GM12878 (cell line): ENCODE results near the gene SORT1. TPM values are rescaled to one million over a fixed set of nuclear protein-coding genes. Genes with fewer than 3 reads are reported as not detected.
A peak's percentile ranks its signal among the peaks of the same experiment; 100 is the strongest.

ENCODE experiments used
- ATAC-seq: fragments of 200-7000 bp; cut with Tn5 transposase; 3 replicates; pipeline ENCODE4 v1.9.1; 2020; ENCODE audit warnings: mild to moderate bottlenecking, moderate library complexity
- BruUV-seq: library from RNA; stranded (reverse); fragments of 400-500 nt; replicated peaks from 2 replicates; lab custom pipeline; 2021; lab: Mats Ljungman, UMichigan
- CTCF ChIA-PET: fragments of 300-600 bp; sonication (Branson Sonifier 250); formaldehyde crosslinking; extraction: SDS; loops from one replicate; lab custom pipeline; 2021; ENCODE audit warnings: inconsistent platforms; lab: Yijun Ruan, JAX
- POLR2A ChIA-PET: fragments of 350-600 bp; formaldehyde crosslinking; extraction: SDS; loops from one replicate; lab custom pipeline; 2021; ENCODE audit warnings: inconsistent platforms; lab: Charles Lee
- RAD21 ChIA-PET: fragments of 300-600 bp; sonication (Branson Sonifier 250); formaldehyde crosslinking; loops from one replicate; lab custom pipeline; 2023; ENCODE audit warnings: antibody characterized with exemption; ENCODE audit not compliant: unreplicated experiment; lab: Charles Lee
- SMC1A ChIA-PET: fragments of 300-600 bp; sonication (Branson Sonifier 250); formaldehyde crosslinking; loops from one replicate; lab custom pipeline; 2023; ENCODE audit not compliant: unreplicated experiment, uncharacterized antibody; lab: Charles Lee
- DNase-seq: peaks from one replicate; pipeline ENCODE4 v3.0.0-alpha.2; 2011; ENCODE audit warnings: low read depth, low spot score
- FAIRE-seq: peaks from 3 replicates; lab custom pipeline; 2011; peaks lifted over from hg19 to GRCh38; lab: Jason Lieb, UNC
- H2AFZ ChIP-seq: 2 replicates; pipeline ENCODE4 v1.6.0; 2011; ENCODE audit warnings: low read depth, low read length, control low read depth; ENCODE audit not compliant: control insufficient read depth
- H3K27ac ChIP-seq: 2 replicates; pipeline ENCODE4 v1.5.1; 2011; ENCODE audit warnings: control low read depth; ENCODE audit not compliant: control insufficient read depth, insufficient read depth
- H3K27me3 ChIP-seq, 2 experiments: replicated peaks in 1 of 2; 2 replicates each; pipeline versions ENCODE4 v1.6.0 to v1.6.1; 2011; ENCODE audit warnings: low read length in 1 of 2; ENCODE audit not compliant: control insufficient read depth in 2 of 2, insufficient read depth in 2 of 2
- H3K36me3 ChIP-seq, 2 experiments: 2 replicates each; pipeline ENCODE4 v1.5.1; 2011; ENCODE audit warnings: low read length in 1 of 2; ENCODE audit not compliant: control insufficient read depth in 2 of 2, insufficient read depth in 2 of 2
- H3K4me1 ChIP-seq: 2 replicates; pipeline ENCODE4 v1.6.1; 2011; ENCODE audit warnings: mild to moderate bottlenecking, low read length, moderate library complexity, mixed read lengths; ENCODE audit not compliant: control insufficient read depth, insufficient read depth
- H3K4me2 ChIP-seq: 2 replicates; pipeline ENCODE4 v1.6.0; 2011; ENCODE audit warnings: control low read depth; ENCODE audit not compliant: control insufficient read depth, insufficient read depth
- H3K4me3 ChIP-seq: fragments of 200-600 bp; sonication (generic); 2 replicates; pipeline ENCODE4 v1.5.1; 2016
- H3K79me2 ChIP-seq: 2 replicates; pipeline ENCODE4 v1.6.0; 2011; ENCODE audit warnings: low read length; ENCODE audit not compliant: control insufficient read depth, insufficient read depth
- H3K9ac ChIP-seq: 2 replicates; pipeline ENCODE4 v1.8.0; 2011; ENCODE audit warnings: low read length, control low read depth, mixed read lengths; ENCODE audit not compliant: control insufficient read depth, insufficient read depth
- H3K9me3 ChIP-seq: replicated peaks from 3 replicates; pipeline ENCODE4 v1.5.1; 2011; ENCODE audit warnings: mild to moderate bottlenecking, low read length; ENCODE audit not compliant: control insufficient read depth, insufficient read depth
- H4K20me1 ChIP-seq: 2 replicates; pipeline ENCODE4 v1.6.0; 2011; ENCODE audit not compliant: control insufficient read depth, insufficient read depth
- BCL11A ChIP-seq: IDR thresholded peaks from 2 replicates; pipeline ENCODE4 v1.6.1; 2011; ENCODE audit warnings: low read depth, low read length
- BHLHE40 ChIP-seq, 2 experiments: fragments of 450-650 bp in 1 of 2; IDR thresholded peaks; 2 replicates each; pipeline ENCODE4 v1.6.1; 2011 to 2017; ENCODE audit warnings: low read depth in 2 of 2, borderline replicate concordance in 1 of 2, improper control_type of control experiment in 1 of 2, low read length in 1 of 2, mild to moderate bottlenecking in 1 of 2
- CEBPZ ChIP-seq: fragments of 150-350 bp; IDR thresholded peaks from 2 replicates; pipeline ENCODE4 v1.6.1; 2016; ENCODE audit warnings: low read depth, low read length
- FOXK2 ChIP-seq: fragments of 450-650 bp; IDR thresholded peaks from 2 replicates; pipeline ENCODE4 v1.6.1; 2017; ENCODE audit warnings: mild to moderate bottlenecking, moderate library complexity
- JUNB ChIP-seq: IDR thresholded peaks from 2 replicates; pipeline ENCODE4 v1.6.1; 2016; ENCODE audit warnings: antibody characterized with exemption, mild to moderate bottlenecking
- SMAD1 ChIP-seq: fragments of 450-650 bp; IDR thresholded peaks from 2 replicates; pipeline ENCODE4 v1.6.1; 2018; ENCODE audit warnings: mild to moderate bottlenecking, low read depth; ENCODE audit not compliant: partially characterized antibody
- SMAD5 ChIP-seq: IDR thresholded peaks from 2 replicates; pipeline ENCODE4 v1.6.1; 2016; ENCODE audit warnings: antibody characterized with exemption, low read depth
- SMARCA5 ChIP-seq: fragments of 450-650 bp; IDR thresholded peaks from 2 replicates; pipeline ENCODE4 v1.6.1; 2017; ENCODE audit warnings: mild to moderate bottlenecking
- SRF ChIP-seq, 2 experiments: IDR thresholded peaks; 2 replicates each; pipeline ENCODE4 v1.6.1; 2011; ENCODE audit warnings: low read depth in 2 of 2, low read length in 2 of 2, mild to moderate bottlenecking in 1 of 2, moderate library complexity in 1 of 2
- WGBS: methylation state at CpG from one replicate; pipeline ENCODE4 v1.1.6; 2016; ENCODE audit warnings: low lambda C conversion rate; ENCODE audit not compliant: insufficient replicate concordance, insufficient coverage; ENCODE audit errors: missing lambda C conversion rate; 5-methylcytosine and 5-hydroxymethylcytosine counted together
- in situ Hi-C: fragments of 300-500 bp; cut with MboI; formaldehyde crosslinking; loops from 9 replicates; pipeline ENCODE4 v1.14.3; 2018; ENCODE audit warnings: mixed read lengths
- intact Hi-C: fragments of 100-400 bp; cut with micrococcal nuclease; formaldehyde crosslinking; loops from one replicate; pipeline ENCODE4 v1.14.2; 2022; ENCODE audit not compliant: unreplicated experiment
- polyA plus RNA-seq, 11 experiments: library from polyadenylated mRNA; depleted of rRNA in 4 of 11; unstranded in 6 of 11; stranded (reverse) in 5 of 11; fragments of >200 nt; fragmentation: Nextera tagmentation in 4 of 11; fragmentation: Illumina TruSeq in 1 of 11; extraction: Ambion mirVana in 4 of 11; extraction: Trizol in 1 of 11; gene quantifications; 1 replicate in 1 of 11; 2 replicates in 10 of 11; pipeline versions ENCODE4 v1.2.1 to v1.2.3, GENCODE V29; 2011 to 2016; ENCODE audit warnings: inconsistent platforms in 2 of 11, missing spikeins in 2 of 11, low read depth in 1 of 11
- total RNA-seq, 4 experiments: library from RNA; depleted of rRNA in 3 of 4; stranded (reverse); fragments of >200 nt in 3 of 4; fragmentation: Illumina TruSeq in 1 of 4; extraction: Trizol in 1 of 4; gene quantifications; 2 replicates each; pipeline versions ENCODE4 v1.2.1 to v1.2.3, GENCODE V29; 2013 to 2021

The SORT1 gene
- total and polyA plus RNA-seq, 10 of the 15 experiments (the other 5 are each of a cell fraction or from before 2014, with no cell fraction given) = 0.06 to 1.9 (median 0.33) TPM; not detected in 1

GRCh38 chr1:109433322-109433721 lies 35.6 kb upstream of the SORT1 start:
- SMC1A ChIA-PET = no interaction called here
- POLR2A ChIA-PET = no interaction called here
- FAIRE-seq = no peak
- H3K4me3 ChIP-seq = no peak overlapping the region
- BruUV-seq = no TSS peak
- in situ Hi-C loops (no loop called here), intact Hi-C loops (no loop called here)
- peaks cover 2% of the 10 kb centered on the region; the same call in 2 of the 3 replicates for H3K9me3 ChIP-seq
- TF ChIP-seq SMAD1 (no peak), BHLHE40 (IDR thresholded peaks at IDR 0.05; ENCODE audit: borderline replicate concordance in 1 of 2, low read depth in 2 of 2, low read length in 1 of 2) (peak in 1 of 2 experiments; percentile 21; a peak in 1 of 4 replicates)
- no peak for DNase-seq
- H2AFZ ChIP-seq = no peak overlapping the region
- no peak overlapping the region for H3K27ac ChIP-seq
- H3K4me2 ChIP-seq = no peak overlapping the region
- no peak for ATAC-seq
- WGBS = 95% methylated on average over 1 of the region's 1 CpG
- no peaks in the 10 kb centered on the region for H3K79me2 ChIP-seq
- no peak overlapping the region for H3K9ac ChIP-seq
- H4K20me1 ChIP-seq = no peaks in the 10 kb centered on the region
- H3K36me3 ChIP-seq = no peaks in the 10 kb centered on the region
- no peaks in the 10 kb centered on the region for H3K4me1 ChIP-seq
- RAD21 ChIA-PET = no interaction called here
- CTCF ChIA-PET = interaction anchor here (0.9 kb wide), 1 partner anchor 333 kb away, joined by 3 read pairs; no protein-coding TSS in a partner anchor
- H3K27me3 ChIP-seq = no peaks in the 10 kb centered on the region

GRCh38 chr1:109432336-109432735 lies 34.6 kb upstream of the SORT1 start:
- H3K36me3 ChIP-seq = no peaks in the 10 kb centered on the region
- H3K9ac ChIP-seq = no peak overlapping the region
- TF ChIP-seq SMARCA5 (no peak), FOXK2 (no peak), SMAD5 (no peak), JUNB (no peak), BCL11A (no peak), SRF (IDR thresholded peaks at IDR 0.05; ENCODE audit: low read depth in 2 of 2, low read length in 2 of 2) (no peak), CEBPZ (no peak)
- TF ChIP-seq, all 136 proteins: peak for 0
- SMC1A ChIA-PET = no interaction called here
- no peak for ATAC-seq
- BruUV-seq = no TSS peak
- no peaks in the 10 kb centered on the region for H4K20me1 ChIP-seq
- no peaks in the 10 kb centered on the region for H3K4me1 ChIP-seq
- H3K79me2 ChIP-seq = peaks cover 3% of the 10 kb centered on the region
- no peaks in the 10 kb centered on the region for H3K27me3 ChIP-seq
- H2AFZ ChIP-seq = no peak overlapping the region
- peaks cover 2% of the 10 kb centered on the region; the same call in 2 of the 3 replicates for H3K9me3 ChIP-seq
- no peak overlapping the region for H3K27ac ChIP-seq
- no peak overlapping the region for H3K4me2 ChIP-seq
- RAD21 ChIA-PET = no interaction called here
- in situ Hi-C loops = no loop called here
- no peak overlapping the region for H3K4me3 ChIP-seq
- intact Hi-C loops = no loop called here
- POLR2A ChIA-PET = no interaction called here
- CTCF ChIA-PET = no interaction called here
- DNase-seq = no peak
- no peak for FAIRE-seq
